Ishikawa (cell line): Measurements from ENCODE around the gene LDHAL6B.

Experiments
- CEBPB ChIP-seq: IDR thresholded peaks from 2 replicates; pipeline ENCODE4 v1.6.1; 2012
- CREB1 ChIP-seq: IDR thresholded peaks from 2 replicates; pipeline ENCODE4 v1.6.1; 2012; ENCODE audit warnings: low read depth
- EGR1 ChIP-seq: IDR thresholded peaks from 2 replicates; pipeline ENCODE4 v1.6.1; 2012
- EP300 ChIP-seq: IDR thresholded peaks from 2 replicates; pipeline ENCODE4 v1.6.1; 2012; ENCODE audit warnings: borderline replicate concordance
- FOXM1 ChIP-seq: IDR thresholded peaks from 2 replicates; pipeline ENCODE4 v1.6.1; 2012; ENCODE audit warnings: low read depth, borderline replicate concordance
- MAX ChIP-seq: IDR thresholded peaks from 2 replicates; pipeline ENCODE4 v1.6.1; 2012
- NFIC ChIP-seq: IDR thresholded peaks from 2 replicates; pipeline ENCODE4 v1.6.1; 2012
- RAD21 ChIP-seq: IDR thresholded peaks from 2 replicates; pipeline ENCODE4 v1.6.1; 2012; ENCODE audit warnings: low read depth
- REST ChIP-seq: IDR thresholded peaks from 2 replicates; pipeline ENCODE4 v1.6.1; 2012; ENCODE audit warnings: low read depth, mild to moderate bottlenecking
- TAF1 ChIP-seq: IDR thresholded peaks from 2 replicates; pipeline ENCODE4 v1.6.1; 2012; ENCODE audit warnings: low read depth, mild to moderate bottlenecking
- TCF12 ChIP-seq: IDR thresholded peaks from 2 replicates; pipeline ENCODE4 v1.6.1; 2012; ENCODE audit warnings: low read depth
- TEAD4 ChIP-seq: IDR thresholded peaks from 2 replicates; pipeline ENCODE4 v1.6.1; 2012
- USF1 ChIP-seq: IDR thresholded peaks from 2 replicates; pipeline ENCODE4 v1.6.1; 2012
- YY1 ChIP-seq: IDR thresholded peaks from 2 replicates; pipeline ENCODE4 v1.6.1; 2012; ENCODE audit warnings: low read depth
- ZBTB7A ChIP-seq: IDR thresholded peaks from 2 replicates; pipeline ENCODE4 v1.6.1; 2012; ENCODE audit warnings: low read depth

LDHAL6B gene

GRCh38 chr15:59159210-59159609 lies 47.4 kb upstream of the LDHAL6B start:
- TF ChIP-seq EGR1, result no peak
- TF ChIP-seq NFIC, result no peak
- TF ChIP-seq CREB1, result no peak
- TF ChIP-seq TCF12, result no peak
- TF ChIP-seq FOXM1, result no peak
- no peak for TF ChIP-seq TAF1
- no peak for TF ChIP-seq TEAD4
- TF ChIP-seq YY1, result no peak
- TF ChIP-seq CEBPB, result no peak
- TF ChIP-seq REST, result no peak
- no peak for TF ChIP-seq MAX
- TF ChIP-seq USF1, result no peak
- no peak for TF ChIP-seq EP300
- TF ChIP-seq ZBTB7A, result no peak
- no peak for TF ChIP-seq RAD21

- no peak for TF ChIP-seq ZBTB7A
- peak; percentile 64 for TF ChIP-seq RAD21
Observed at GRCh38 chr15:59160880-59161593, 45.6 kb upstream of the LDHAL6B start.

- TF ChIP-seq EGR1 (no peak), ZBTB7A (no peak), NFIC (no peak), CEBPB (no peak), TCF12 (no peak)
Observed at GRCh38 chr15:59165726-59166125, 40.9 kb upstream of the LDHAL6B start.

- TF ChIP-seq USF1 (no peak), FOXM1 (no peak), CEBPB (no peak), TCF12 (no peak), TAF1 (no peak), NFIC (no peak), TEAD4 (no peak), REST (no peak), MAX (no peak), YY1 (no peak), CREB1 (no peak), EGR1 (no peak), EP300 (no peak), RAD21 (no peak), ZBTB7A (no peak)
Observed at GRCh38 chr15:59166166-59166565, 40.5 kb upstream of the LDHAL6B start.

- TF ChIP-seq YY1, result no peak
Observed at GRCh38 chr15:59166601-59167265, 39.9 kb upstream of the LDHAL6B start.

GRCh38 chr15:59168536-59168935 lies 38.1 kb upstream of the LDHAL6B start:
- TF ChIP-seq FOXM1 (no peak), CREB1 (no peak), EGR1 (no peak), USF1 (no peak), TCF12 (no peak), CEBPB (no peak)
